Measurements from ENCODE around the gene HSPA6. TPM values are rescaled to one million over a fixed set of nuclear protein-coding genes. Genes with fewer than 3 reads are reported as not detected.
"Not testable (repeated sequence)": the region's sequence is repeated elsewhere in the genome, so short reads cannot be mapped to it uniquely, and the experiment has no call there.

Gene HSPA6
- 0.36 TPM for polyA plus RNA-seq (2012; ENCODE audit: insufficient read depth, insufficient read length, low read depth)

- DNase-seq, result peak; percentile 70
- H3K36me3 ChIP-seq, H3K4me1 ChIP-seq, H3K27me3 ChIP-seq, H3K9me3 ChIP-seq: not testable (repeated sequence)
- H3K4me3 ChIP-seq (ENCODE audit: low read depth, low read length), result peak within 1 kb of the TSS; percentile 79
These were observed at the start of gene HSPA6 for GRCh38 chr1:161523817-161524741. Gene HSPA6, plus strand, starts transcription at chr1:161524540. Its CDS starts 119 bp downstream, at chr1:161524659.

DNA sequence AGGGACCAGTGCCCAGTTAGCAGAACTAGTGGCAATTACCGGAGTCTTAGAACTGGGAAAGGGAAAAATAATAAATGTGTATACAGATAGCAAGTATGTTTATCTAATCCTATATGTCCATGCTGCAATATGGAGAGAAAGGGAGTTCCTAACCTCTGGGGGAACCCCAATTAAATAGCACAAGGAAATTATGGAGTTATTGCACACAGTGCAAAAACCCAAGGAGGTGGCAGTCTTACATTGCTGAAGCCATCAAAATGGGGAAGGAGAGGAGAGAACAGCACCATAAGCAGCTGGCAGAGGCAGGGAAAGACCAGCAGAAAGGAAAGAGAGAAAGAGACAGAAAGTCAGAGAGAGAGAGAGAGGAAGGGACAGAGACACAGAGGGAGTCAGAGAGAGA, 46.6 kb upstream of the HSPA6 start:
- not testable (repeated sequence) for H3K9me3 ChIP-seq; H3K4me1 ChIP-seq; DNase-seq; H3K4me3 ChIP-seq (ENCODE audit: low read depth, low read length); H3K36me3 ChIP-seq
- peaks cover 30% of the 10 kb centered on the region for H3K27me3 ChIP-seq

DNA sequence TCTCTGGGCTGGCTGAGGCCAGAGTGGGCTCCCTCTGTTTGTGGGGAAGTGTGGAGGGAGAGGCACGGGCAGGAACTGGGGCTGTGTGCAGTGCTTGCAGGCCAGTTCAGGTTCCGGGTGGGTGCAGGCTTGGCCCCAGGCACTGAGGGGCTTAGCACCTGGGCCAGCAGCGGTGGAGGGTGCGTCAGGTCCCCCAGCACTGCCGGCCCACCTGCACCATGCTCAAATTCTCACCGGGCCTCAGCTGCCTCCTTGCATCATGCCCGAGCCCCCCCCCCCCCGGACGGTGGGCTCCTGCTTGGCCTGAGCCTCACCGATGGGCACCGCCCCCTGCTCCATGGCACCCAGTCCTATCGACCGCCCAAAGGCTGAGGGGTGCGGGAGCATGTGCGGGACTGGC, 45.4 kb upstream of the HSPA6 start:
- Histone ChIP-seq H3K4me1 (no peaks in the 10 kb centered on the region), H3K27me3 (peaks cover 28% of the 10 kb centered on the region), H3K36me3 (no peaks in the 10 kb centered on the region), H3K9me3 (no peaks in the 10 kb centered on the region), H3K4me3 (ENCODE audit: low read depth, low read length) (no peak overlapping the region)
- TF ChIP-seq, protein P1, sequence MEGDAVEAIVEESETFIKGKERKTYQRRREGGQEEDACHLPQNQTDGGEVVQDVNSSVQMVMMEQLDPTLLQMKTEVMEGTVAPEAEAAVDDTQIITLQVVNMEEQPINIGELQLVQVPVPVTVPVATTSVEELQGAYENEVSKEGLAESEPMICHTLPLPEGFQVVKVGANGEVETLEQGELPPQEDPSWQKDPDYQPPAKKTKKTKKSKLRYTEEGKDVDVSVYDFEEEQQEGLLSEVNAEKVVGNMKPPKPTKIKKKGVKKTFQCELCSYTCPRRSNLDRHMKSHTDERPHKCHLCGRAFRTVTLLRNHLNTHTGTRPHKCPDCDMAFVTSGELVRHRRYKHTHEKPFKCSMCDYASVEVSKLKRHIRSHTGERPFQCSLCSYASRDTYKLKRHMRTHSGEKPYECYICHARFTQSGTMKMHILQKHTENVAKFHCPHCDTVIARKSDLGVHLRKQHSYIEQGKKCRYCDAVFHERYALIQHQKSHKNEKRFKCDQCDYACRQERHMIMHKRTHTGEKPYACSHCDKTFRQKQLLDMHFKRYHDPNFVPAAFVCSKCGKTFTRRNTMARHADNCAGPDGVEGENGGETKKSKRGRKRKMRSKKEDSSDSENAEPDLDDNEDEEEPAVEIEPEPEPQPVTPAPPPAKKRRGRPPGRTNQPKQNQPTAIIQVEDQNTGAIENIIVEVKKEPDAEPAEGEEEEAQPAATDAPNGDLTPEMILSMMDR (IDR thresholded peaks at IDR 0.05; ENCODE audit: low read depth, low read length), result no peak
- no peak for DNase-seq

DNA sequence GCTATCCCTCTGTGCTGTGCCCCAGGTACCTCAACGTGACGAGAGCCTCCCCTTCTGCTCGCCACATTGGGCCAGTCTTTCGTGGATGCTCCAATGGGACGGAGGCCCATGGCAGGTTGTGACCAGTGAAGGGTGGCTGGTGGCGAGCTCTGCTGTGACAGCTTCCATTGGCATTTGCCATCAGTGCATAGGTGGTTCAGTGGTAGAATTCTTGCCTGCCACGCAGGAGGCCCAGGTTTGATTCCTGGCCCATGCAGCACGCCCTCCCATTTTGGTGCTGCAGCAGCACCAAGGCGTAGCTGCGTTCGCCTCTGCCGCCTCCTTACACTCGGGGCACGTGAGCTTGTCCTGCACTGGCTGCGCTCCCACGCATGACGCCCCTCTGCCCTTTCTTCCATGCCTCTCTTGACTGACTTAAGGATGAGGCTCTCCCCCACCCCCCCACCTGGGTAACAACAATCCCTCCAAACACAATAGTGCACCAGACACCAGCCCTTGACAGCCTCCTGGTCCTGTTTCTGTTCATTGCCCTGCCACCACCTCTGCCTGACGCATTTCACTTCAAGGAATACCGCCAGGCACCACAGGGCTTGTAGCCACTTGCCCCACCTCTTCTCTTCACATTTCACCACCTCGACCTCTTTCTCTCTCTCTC, 43.8 kb upstream of the HSPA6 start:
- no peak overlapping the region for H3K4me3 ChIP-seq (ENCODE audit: low read depth, low read length)
- TF ChIP-seq, protein P1 (IDR thresholded peaks at IDR 0.05; ENCODE audit: low read depth, low read length), result no peak
- no peaks in the 10 kb centered on the region for H3K4me1 ChIP-seq
- H3K9me3 ChIP-seq, result no peaks in the 10 kb centered on the region
- no peak for DNase-seq
- peaks cover 28% of the 10 kb centered on the region for H3K27me3 ChIP-seq
- H3K36me3 ChIP-seq, result no peaks in the 10 kb centered on the region

DNA sequence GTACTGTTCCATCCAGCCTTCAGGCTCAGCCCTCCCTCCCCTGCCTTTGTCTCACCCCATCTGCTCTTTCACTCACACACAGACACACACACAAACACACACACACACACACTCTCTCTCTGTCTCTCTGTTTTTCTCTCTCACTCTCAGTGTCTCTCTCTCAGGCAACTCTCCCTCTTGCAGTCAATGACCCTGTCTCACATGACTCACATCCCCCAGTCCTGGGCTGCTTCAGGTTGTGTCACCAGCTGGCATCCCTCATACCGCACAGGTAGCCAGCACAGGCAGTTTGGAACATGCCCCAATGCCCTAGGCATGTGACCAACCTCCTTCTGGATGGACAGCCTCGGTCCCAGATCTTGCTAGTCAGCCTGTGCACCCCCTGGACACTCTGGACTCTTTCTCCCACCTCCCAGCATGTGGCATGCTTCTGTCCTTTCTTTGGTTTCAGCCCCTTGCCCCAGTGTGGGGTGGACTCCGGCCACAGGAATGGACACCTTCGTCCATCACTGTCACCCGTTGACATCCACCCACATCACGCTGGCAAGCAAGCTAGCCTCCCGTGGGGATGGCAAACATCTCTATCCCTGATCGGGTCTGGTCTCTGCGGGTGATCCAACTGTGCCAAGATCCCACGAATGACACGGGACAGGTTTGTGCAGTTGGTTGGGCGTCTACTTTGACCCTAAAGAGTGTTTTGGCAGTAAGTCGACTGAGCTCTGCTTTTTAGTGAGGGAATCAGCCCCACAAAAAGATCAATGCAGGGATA, 42.5 kb upstream of the HSPA6 start:
- Histone ChIP-seq H3K9me3 (no peaks in the 10 kb centered on the region), H3K27me3 (peaks cover 28% of the 10 kb centered on the region), H3K36me3 (no peaks in the 10 kb centered on the region), H3K4me3 (ENCODE audit: low read depth, low read length) (no peak overlapping the region), H3K4me1 (no peaks in the 10 kb centered on the region)
- DNase-seq, result no peak
- TF ChIP-seq, protein P1 (IDR thresholded peaks at IDR 0.05; ENCODE audit: low read depth, low read length), result no peak

- TF ChIP-seq, protein P1 (IDR thresholded peaks at IDR 0.05; ENCODE audit: low read depth, low read length), result no peak
- DNase-seq, result no peak
- peaks cover 31% of the 10 kb centered on the region for H3K27me3 ChIP-seq
These were observed 41.7 kb upstream of the HSPA6 start for GRCh38 chr1:161482610-161483009.

More at GRCh38 chr1:161482610-161483009, 41.7 kb upstream of the HSPA6 start:
- no peaks in the 10 kb centered on the region for H3K9me3 ChIP-seq
- H3K4me1 ChIP-seq, result no peaks in the 10 kb centered on the region
- no peaks in the 10 kb centered on the region for H3K36me3 ChIP-seq
- no peak overlapping the region for H3K4me3 ChIP-seq (ENCODE audit: low read depth, low read length)

All from BE2C (cell line).